SK-N-MC (cell line): ENCODE results near the gene ZDHHC16.

Experiments used
- EZH2 ChIP-seq: fragments of 200-600 bp; sonication (generic); IDR thresholded peaks from one replicate; pipeline ENCODE4 v1.6.1; 2017; ENCODE audit warnings: antibody characterized with exemption
- POLR2AphosphoS5 ChIP-seq: IDR thresholded peaks from 2 replicates; pipeline ENCODE4 v1.6.1; 2012; ENCODE audit warnings: mild to moderate bottlenecking, low read depth, low read length, borderline replicate concordance

GRCh38 chr10:97442277-97442676 is 3.7 kb upstream of the ZDHHC16 start:
- TF ChIP-seq EZH2 (no peak), POLR2AphosphoS5 (no peak)
